ENCODE data around the gene SLC6A20. TPM values are rescaled to one million over a fixed set of nuclear protein-coding genes. Genes with fewer than 3 reads are reported as not detected.

SLC6A20 gene
- total and polyA plus RNA-seq, 4 experiments from 2014 or later = 0.41 TPM; not detected in 3

DNA sequence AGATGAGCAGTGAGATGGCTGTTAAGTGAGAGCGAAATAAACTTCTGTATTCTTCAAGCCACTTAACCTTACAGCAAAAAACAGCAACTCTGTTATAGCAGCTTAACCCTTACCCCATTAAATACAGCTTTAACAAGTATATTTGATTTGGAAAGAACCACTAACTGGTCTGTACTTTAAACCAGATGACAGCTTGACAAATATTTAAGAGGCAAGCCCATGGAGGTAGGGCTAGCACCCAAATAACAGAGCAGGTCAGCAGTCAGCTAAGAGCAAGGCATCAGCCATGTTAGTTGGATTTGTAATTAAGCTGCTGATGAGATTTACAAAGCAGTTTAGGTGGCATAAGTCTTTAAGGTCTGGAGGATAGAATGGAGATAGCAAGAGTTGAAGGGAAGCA is 42.1 kb upstream of the SLC6A20 start:
- peaks cover 19% of the 10 kb centered on the region for H3K4me1 ChIP-seq (ENCODE audit: insufficient read depth, low read length)
- H3K36me3 ChIP-seq (ENCODE audit: insufficient read depth, low read length) = peaks cover 4% of the 10 kb centered on the region
- Mint-ChIP-seq H3K27ac (no peak overlapping the region), H3K9me3 (no peaks in the 10 kb centered on the region), H3K4me1 (peaks cover 9 to 30% (median 17%) of the 10 kb centered on the region in 4 donors), H3K27me3 (no peaks in the 10 kb centered on the region), H3K4me3 (no peak overlapping the region), H3K36me3 (peaks cover 21 to 26% of the 10 kb centered on the region in 2 donors)
- H3K27me3 ChIP-seq (ENCODE audit: insufficient read depth, low read length) = no peaks in the 10 kb centered on the region
- no peaks in the 10 kb centered on the region for H3K9me3 ChIP-seq (ENCODE audit: control insufficient read depth in 1 of 2, low read length in 2 of 2)
- intact Hi-C loops (cut with micrococcal nuclease) = no loop called here
- H3K4me3 ChIP-seq (ENCODE audit: low read length in 2 of 2) = no peak overlapping the region
- ChIA-PET POLR2A (ENCODE audit: partially characterized antibody) (no interaction called here), CTCF (ENCODE audit: partially characterized antibody) (no interaction called here)
- no peak for DNase-seq
- H3K27ac ChIP-seq (ENCODE audit: low read depth, low read length) = no peak overlapping the region

- Histone ChIP-seq H3K9me3 (ENCODE audit: control insufficient read depth in 1 of 2, low read length in 2 of 2) (no peaks in the 10 kb centered on the region), H3K36me3 (ENCODE audit: insufficient read depth, low read length) (peaks cover 4% of the 10 kb centered on the region), H3K4me1 (ENCODE audit: insufficient read depth, low read length) (no peaks in the 10 kb centered on the region), H3K4me3 (ENCODE audit: low read length in 2 of 2) (no peak overlapping the region), H3K27me3 (ENCODE audit: insufficient read depth, low read length) (no peaks in the 10 kb centered on the region), H3K27ac (ENCODE audit: low read depth, low read length) (no peak overlapping the region)
- Mint-ChIP-seq H3K4me1 (no peaks in the 10 kb centered on the region), H3K27ac (no peak overlapping the region), H3K27me3 (no peaks in the 10 kb centered on the region), H3K4me3 (no peak overlapping the region), H3K9me3 (no peaks in the 10 kb centered on the region), H3K36me3 (peaks cover 57 to 58% of the 10 kb centered on the region in 2 donors)
- intact Hi-C loops (cut with micrococcal nuclease) = no loop called here
- ChIA-PET CTCF (ENCODE audit: partially characterized antibody) (interaction anchor here (1.1 to 1.5 kb wide), 3 partner anchors 13 to 537 kb away, joined by 3 to 5 read pairs (median 4); no protein-coding TSS in a partner anchor), POLR2A (ENCODE audit: partially characterized antibody) (no interaction called here)
- DNase-seq = peak in 1 of 5 donors; percentile 2
Measured at GRCh38 chr3:45832699-45833098, 36.4 kb upstream of the SLC6A20 start.

DNA sequence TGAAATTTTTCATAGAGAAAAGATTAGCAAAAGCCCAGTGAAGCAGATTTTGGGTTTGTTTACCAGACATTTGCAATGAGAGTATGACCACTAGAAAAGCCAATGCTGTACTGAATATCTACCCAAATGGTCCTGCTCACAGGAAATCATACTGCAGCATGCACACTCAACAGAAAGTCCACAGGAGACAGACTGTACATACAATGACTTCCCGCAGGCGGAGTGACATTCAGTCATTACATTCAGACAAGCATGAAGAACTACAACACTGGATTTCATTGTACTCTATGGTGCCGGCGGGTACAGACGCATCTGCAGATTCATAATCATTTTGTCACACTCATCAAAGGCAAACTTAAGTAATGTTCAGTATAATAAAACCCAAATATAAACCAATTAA is 33.8 kb upstream of the SLC6A20 start:
- peaks cover 0 to 1% (median 0%) of the 10 kb centered on the region in 4 donors for H3K4me1 Mint-ChIP-seq
- H3K4me3 Mint-ChIP-seq = no peak overlapping the region
- peaks cover 58 to 62% of the 10 kb centered on the region in 2 donors for H3K36me3 Mint-ChIP-seq
- no peak overlapping the region for H3K4me3 ChIP-seq (ENCODE audit: low read length in 2 of 2)
- no peaks in the 10 kb centered on the region for H3K27me3 Mint-ChIP-seq
- H3K9me3 ChIP-seq (ENCODE audit: control insufficient read depth in 1 of 2, low read length in 2 of 2) = no peaks in the 10 kb centered on the region
- ChIA-PET CTCF (ENCODE audit: partially characterized antibody) (no interaction called here), POLR2A (ENCODE audit: partially characterized antibody) (interaction anchor here (0.6 kb wide), 1 partner anchor 78 kb away, joined by 3 read pairs; no protein-coding TSS in a partner anchor)
- no peak overlapping the region for H3K27ac Mint-ChIP-seq
- DNase-seq = no peak
- no peak overlapping the region for H3K27ac ChIP-seq (ENCODE audit: low read depth, low read length)
- intact Hi-C loops (cut with micrococcal nuclease) = no loop called here
- H3K27me3 ChIP-seq (ENCODE audit: insufficient read depth, low read length) = no peaks in the 10 kb centered on the region
- H3K9me3 Mint-ChIP-seq = no peaks in the 10 kb centered on the region
- peaks cover 4% of the 10 kb centered on the region for H3K36me3 ChIP-seq (ENCODE audit: insufficient read depth, low read length)
- no peaks in the 10 kb centered on the region for H3K4me1 ChIP-seq (ENCODE audit: insufficient read depth, low read length)

- POLR2A ChIA-PET (ENCODE audit: partially characterized antibody) = interaction anchor here (1.5 kb wide), 1 partner anchor 15 kb away, joined by 6 read pairs; the partner anchor contains the start of gene LZTFL1
- H3K27ac Mint-ChIP-seq = no peak overlapping the region
- CTCF ChIA-PET (ENCODE audit: partially characterized antibody) = interaction anchor here (1.1 kb wide), 1 partner anchor 251 kb away, joined by 4 read pairs; no protein-coding TSS in a partner anchor
Measured at GRCh38 chr3:45826908-45827307, 30.6 kb upstream of the SLC6A20 start.

GRCh38 chr3:45826321-45826720 is 30.0 kb upstream of the SLC6A20 start:
- Mint-ChIP-seq H3K27me3 (no peaks in the 10 kb centered on the region), H3K4me1 (peaks cover 0 to 1% (median 0%) of the 10 kb centered on the region in 4 donors), H3K9me3 (no peaks in the 10 kb centered on the region), H3K4me3 (no peak overlapping the region), H3K36me3 (peaks cover 58 to 61% of the 10 kb centered on the region in 2 donors), H3K27ac (peak overlapping the region in 1 of 7 donors; percentile 25)
- ChIA-PET CTCF (ENCODE audit: partially characterized antibody) (interaction anchor here (1.1 to 1.4 kb wide), 2 partner anchors 63 to 252 kb away, joined by 4 read pairs; no protein-coding TSS in a partner anchor), POLR2A (ENCODE audit: partially characterized antibody) (interaction anchor here (1.7 kb wide), 1 partner anchor 15 kb away, joined by 6 read pairs; no protein-coding TSS in a partner anchor)
- H3K27me3 ChIP-seq (ENCODE audit: insufficient read depth, low read length) = no peaks in the 10 kb centered on the region
- H3K4me3 ChIP-seq (ENCODE audit: low read length in 2 of 2) = no peak overlapping the region
- H3K27ac ChIP-seq (ENCODE audit: low read depth, low read length) = no peak overlapping the region
- no peaks in the 10 kb centered on the region for H3K36me3 ChIP-seq (ENCODE audit: insufficient read depth, low read length)
- no peaks in the 10 kb centered on the region for H3K4me1 ChIP-seq (ENCODE audit: insufficient read depth, low read length)
- DNase-seq = no peak
- H3K9me3 ChIP-seq (ENCODE audit: control insufficient read depth in 1 of 2, low read length in 2 of 2) = no peaks in the 10 kb centered on the region
- intact Hi-C loops (cut with micrococcal nuclease) = no loop called here

More at GRCh38 chr3:45826908-45827307, 30.6 kb upstream of the SLC6A20 start:
- intact Hi-C loops (cut with micrococcal nuclease) = no loop called here
- Mint-ChIP-seq H3K36me3 (peaks cover 59 to 62% of the 10 kb centered on the region in 2 donors), H3K4me3 (no peak overlapping the region), H3K4me1 (peaks cover 0 to 1% (median 0%) of the 10 kb centered on the region in 4 donors), H3K9me3 (no peaks in the 10 kb centered on the region), H3K27me3 (no peaks in the 10 kb centered on the region)
- Histone ChIP-seq H3K27me3 (ENCODE audit: insufficient read depth, low read length) (no peaks in the 10 kb centered on the region), H3K9me3 (ENCODE audit: control insufficient read depth in 1 of 2, low read length in 2 of 2) (no peaks in the 10 kb centered on the region), H3K4me3 (ENCODE audit: low read length in 2 of 2) (no peak overlapping the region), H3K27ac (ENCODE audit: low read depth, low read length) (no peak overlapping the region), H3K36me3 (ENCODE audit: insufficient read depth, low read length) (no peaks in the 10 kb centered on the region), H3K4me1 (ENCODE audit: insufficient read depth, low read length) (no peaks in the 10 kb centered on the region)
- DNase-seq = no peak

DNA sequence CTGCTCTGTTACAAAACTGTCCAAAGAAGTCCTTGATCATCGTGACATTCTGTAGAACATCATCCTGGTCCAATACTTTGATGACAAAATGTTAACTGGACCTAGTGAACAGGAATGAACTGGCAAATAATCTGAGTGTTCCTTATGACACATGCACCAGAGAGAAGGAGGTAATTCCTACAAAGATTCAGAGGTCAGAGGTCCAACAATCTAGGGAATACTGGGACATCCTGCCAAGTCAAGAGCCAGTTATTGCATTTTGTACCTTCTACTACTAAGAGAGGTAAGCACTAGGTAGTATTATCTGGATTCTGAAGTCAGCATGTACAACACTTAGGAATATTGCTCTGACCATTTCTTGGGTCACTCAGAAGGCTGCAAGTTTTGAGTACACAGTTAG is 24.8 kb upstream of the SLC6A20 start:
- POLR2A ChIA-PET (ENCODE audit: partially characterized antibody) = no interaction called here
- Mint-ChIP-seq H3K9me3 (peaks cover 0 to 5% (median 0%) of the 10 kb centered on the region in 8 donors), H3K27ac (no peak overlapping the region), H3K4me1 (no peaks in the 10 kb centered on the region), H3K27me3 (no peaks in the 10 kb centered on the region), H3K36me3 (peaks cover 36 to 47% of the 10 kb centered on the region in 2 donors), H3K4me3 (no peak overlapping the region)
- Histone ChIP-seq H3K4me1 (ENCODE audit: insufficient read depth, low read length) (no peaks in the 10 kb centered on the region), H3K4me3 (ENCODE audit: low read length in 2 of 2) (no peak overlapping the region), H3K9me3 (ENCODE audit: control insufficient read depth in 1 of 2, low read length in 2 of 2) (no peaks in the 10 kb centered on the region), H3K36me3 (ENCODE audit: insufficient read depth, low read length) (no peaks in the 10 kb centered on the region), H3K27ac (ENCODE audit: low read depth, low read length) (no peak overlapping the region), H3K27me3 (ENCODE audit: insufficient read depth, low read length) (no peaks in the 10 kb centered on the region)
- no peak for DNase-seq
- CTCF ChIA-PET (ENCODE audit: partially characterized antibody) = no interaction called here
- intact Hi-C loops (cut with micrococcal nuclease) = no loop called here

DNA sequence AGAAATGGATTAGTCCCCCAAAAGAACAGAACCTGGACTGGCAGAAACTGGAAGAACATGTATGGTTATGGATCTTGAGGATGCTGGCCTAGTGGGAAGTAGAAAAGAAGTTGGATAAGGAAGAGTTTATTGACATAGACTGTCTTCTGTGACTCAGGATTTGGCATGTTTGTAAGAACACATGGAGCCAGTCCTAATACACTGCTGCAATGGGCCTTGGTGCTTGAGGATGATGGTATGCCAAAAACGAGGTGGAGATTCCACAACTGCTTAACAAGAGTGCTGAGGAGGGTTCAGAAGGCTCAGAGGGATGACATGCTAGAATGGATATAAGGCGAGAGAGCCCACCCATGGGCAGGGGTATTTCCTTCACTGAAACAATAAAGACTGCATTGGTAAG is 23.2 kb upstream of the SLC6A20 start:
- H3K4me1 Mint-ChIP-seq = no peaks in the 10 kb centered on the region
- no peaks in the 10 kb centered on the region for H3K36me3 ChIP-seq (ENCODE audit: insufficient read depth, low read length)
- ChIA-PET CTCF (ENCODE audit: partially characterized antibody) (no interaction called here), POLR2A (ENCODE audit: partially characterized antibody) (no interaction called here)
- no peak overlapping the region for H3K4me3 Mint-ChIP-seq
- H3K9me3 ChIP-seq (ENCODE audit: control insufficient read depth in 1 of 2, low read length in 2 of 2) = no peaks in the 10 kb centered on the region
- no peak overlapping the region for H3K4me3 ChIP-seq (ENCODE audit: low read length in 2 of 2)
- no peaks in the 10 kb centered on the region for H3K27me3 Mint-ChIP-seq
- peak overlapping the region in 1 of 7 donors; percentile 26 for H3K27ac Mint-ChIP-seq
- no peak overlapping the region for H3K27ac ChIP-seq (ENCODE audit: low read depth, low read length)
- no peak for DNase-seq
- intact Hi-C loops (cut with micrococcal nuclease) = no loop called here
- no peaks in the 10 kb centered on the region for H3K27me3 ChIP-seq (ENCODE audit: insufficient read depth, low read length)
- H3K4me1 ChIP-seq (ENCODE audit: insufficient read depth, low read length) = no peaks in the 10 kb centered on the region
- H3K9me3 Mint-ChIP-seq = peaks cover 0 to 5% (median 0%) of the 10 kb centered on the region in 8 donors
- peaks cover 29 to 47% of the 10 kb centered on the region in 2 donors for H3K36me3 Mint-ChIP-seq
